Measurements from ENCODE around the gene RAB11FIP4. TPM values are rescaled to one million over a fixed set of nuclear protein-coding genes. Genes with fewer than 3 reads are reported as not detected.

Gene RAB11FIP4
- total RNA-seq, 1 donor from 2014 or later = 10.2 TPM

DNA sequence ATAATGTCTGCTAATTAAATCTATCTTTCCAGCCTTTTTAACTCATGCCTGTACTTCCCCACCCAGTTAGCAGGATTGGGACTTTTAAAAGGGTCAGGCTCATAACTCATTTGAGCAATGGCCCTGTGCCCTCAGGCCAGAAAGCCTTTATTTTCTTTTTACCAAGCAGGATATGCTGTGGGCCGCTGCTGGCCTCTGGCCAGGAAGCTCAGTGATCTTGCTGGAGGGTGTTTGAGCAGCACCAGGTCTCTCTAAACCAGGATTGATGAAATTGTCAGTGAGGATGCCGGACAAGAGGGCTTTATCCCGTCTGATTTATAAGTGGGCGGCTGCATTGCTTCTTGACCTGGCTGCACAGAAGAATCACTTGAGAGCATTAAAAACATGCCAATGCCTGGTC lies 187.8 kb downstream of the RAB11FIP4 start:
- no peak for DNase-seq (ENCODE audit: low spot score)
- no peaks in the 10 kb centered on the region for H3K4me1 ChIP-seq
- no peaks in the 10 kb centered on the region for H3K9me3 ChIP-seq (ENCODE audit: low read depth)
- H2AFZ ChIP-seq (replicated peaks) = no peak overlapping the region
- H3K4me2 ChIP-seq = no peak overlapping the region
- Mint-ChIP-seq H3K27ac (no peak overlapping the region), H3K9me3 (no peaks in the 10 kb centered on the region), H3K27me3 (ENCODE audit: insufficient read depth, low read depth) (peaks cover 2% of the 10 kb centered on the region), H3K4me1 (peaks cover 9% of the 10 kb centered on the region), H3K4me3 (no peak overlapping the region), H3K36me3 (peaks cover 2% of the 10 kb centered on the region)
- H3K36me3 ChIP-seq = no peaks in the 10 kb centered on the region
- no peak overlapping the region for H3K9ac ChIP-seq
- H3F3A ChIP-seq (ENCODE audit: low read depth) = no peaks in the 10 kb centered on the region
- H3K27ac ChIP-seq = no peak overlapping the region
- no peak for TF ChIP-seq EZH2phosphoT487 (IDR thresholded peaks at IDR 0.05)
- no peak for TF ChIP-seq EZH2 (IDR thresholded peaks at IDR 0.05)
- TF ChIP-seq, protein P1, sequence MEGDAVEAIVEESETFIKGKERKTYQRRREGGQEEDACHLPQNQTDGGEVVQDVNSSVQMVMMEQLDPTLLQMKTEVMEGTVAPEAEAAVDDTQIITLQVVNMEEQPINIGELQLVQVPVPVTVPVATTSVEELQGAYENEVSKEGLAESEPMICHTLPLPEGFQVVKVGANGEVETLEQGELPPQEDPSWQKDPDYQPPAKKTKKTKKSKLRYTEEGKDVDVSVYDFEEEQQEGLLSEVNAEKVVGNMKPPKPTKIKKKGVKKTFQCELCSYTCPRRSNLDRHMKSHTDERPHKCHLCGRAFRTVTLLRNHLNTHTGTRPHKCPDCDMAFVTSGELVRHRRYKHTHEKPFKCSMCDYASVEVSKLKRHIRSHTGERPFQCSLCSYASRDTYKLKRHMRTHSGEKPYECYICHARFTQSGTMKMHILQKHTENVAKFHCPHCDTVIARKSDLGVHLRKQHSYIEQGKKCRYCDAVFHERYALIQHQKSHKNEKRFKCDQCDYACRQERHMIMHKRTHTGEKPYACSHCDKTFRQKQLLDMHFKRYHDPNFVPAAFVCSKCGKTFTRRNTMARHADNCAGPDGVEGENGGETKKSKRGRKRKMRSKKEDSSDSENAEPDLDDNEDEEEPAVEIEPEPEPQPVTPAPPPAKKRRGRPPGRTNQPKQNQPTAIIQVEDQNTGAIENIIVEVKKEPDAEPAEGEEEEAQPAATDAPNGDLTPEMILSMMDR (IDR thresholded peaks at IDR 0.05) = no peak
- H4K20me1 ChIP-seq (ENCODE audit: low read depth) = no peaks in the 10 kb centered on the region
- H3K4me3 ChIP-seq = no peak overlapping the region
- H3K27me3 ChIP-seq = no peaks in the 10 kb centered on the region
- H3K79me2 ChIP-seq (ENCODE audit: low read depth) = no peaks in the 10 kb centered on the region

DNA sequence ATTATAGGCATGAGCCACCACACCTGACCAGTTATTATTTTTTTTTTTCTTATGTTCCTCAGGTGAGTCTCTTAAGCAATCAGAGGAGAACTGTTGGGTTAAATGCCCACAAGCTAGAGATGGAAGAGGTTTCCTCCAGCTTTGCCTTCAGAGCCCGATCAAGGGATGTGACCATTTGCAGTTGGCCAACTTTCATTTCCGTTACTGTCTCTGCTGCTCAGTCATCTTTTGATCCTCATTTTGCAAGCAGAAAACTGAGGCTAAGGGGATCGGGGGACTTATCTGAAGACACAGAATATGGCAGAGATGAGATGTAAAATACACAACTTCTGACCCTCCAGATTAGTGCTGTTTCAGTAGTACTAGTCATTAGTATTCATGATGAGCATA lies 188.8 kb downstream of the RAB11FIP4 start:
- no peaks in the 10 kb centered on the region for H3K4me1 ChIP-seq
- no peaks in the 10 kb centered on the region for H3F3A ChIP-seq (ENCODE audit: low read depth)
- H3K9me3 ChIP-seq (ENCODE audit: low read depth) = no peaks in the 10 kb centered on the region
- no peak overlapping the region for H3K27ac Mint-ChIP-seq
- H3K4me3 Mint-ChIP-seq = no peak overlapping the region
- H3K27ac ChIP-seq = no peak overlapping the region
- no peak for DNase-seq (ENCODE audit: low spot score)
- H3K9me3 Mint-ChIP-seq = no peaks in the 10 kb centered on the region
- no peak overlapping the region for H3K4me2 ChIP-seq
- H3K79me2 ChIP-seq (ENCODE audit: low read depth) = no peaks in the 10 kb centered on the region
- H3K36me3 ChIP-seq = no peaks in the 10 kb centered on the region
- no peak overlapping the region for H2AFZ ChIP-seq (replicated peaks)
- peaks cover 2% of the 10 kb centered on the region for H3K27me3 Mint-ChIP-seq (ENCODE audit: insufficient read depth, low read depth)
- H3K36me3 Mint-ChIP-seq = peaks cover 2% of the 10 kb centered on the region
- H3K4me3 ChIP-seq = no peak overlapping the region
- peaks cover 7% of the 10 kb centered on the region for H3K4me1 Mint-ChIP-seq
- H4K20me1 ChIP-seq (ENCODE audit: low read depth) = no peaks in the 10 kb centered on the region
- H3K9ac ChIP-seq = no peak overlapping the region
- TF ChIP-seq EZH2 (IDR thresholded peaks at IDR 0.05) (no peak), EZH2phosphoT487 (IDR thresholded peaks at IDR 0.05) (no peak)
- TF ChIP-seq, protein P1 (IDR thresholded peaks at IDR 0.05) = no peak
- no peaks in the 10 kb centered on the region for H3K27me3 ChIP-seq

DNA sequence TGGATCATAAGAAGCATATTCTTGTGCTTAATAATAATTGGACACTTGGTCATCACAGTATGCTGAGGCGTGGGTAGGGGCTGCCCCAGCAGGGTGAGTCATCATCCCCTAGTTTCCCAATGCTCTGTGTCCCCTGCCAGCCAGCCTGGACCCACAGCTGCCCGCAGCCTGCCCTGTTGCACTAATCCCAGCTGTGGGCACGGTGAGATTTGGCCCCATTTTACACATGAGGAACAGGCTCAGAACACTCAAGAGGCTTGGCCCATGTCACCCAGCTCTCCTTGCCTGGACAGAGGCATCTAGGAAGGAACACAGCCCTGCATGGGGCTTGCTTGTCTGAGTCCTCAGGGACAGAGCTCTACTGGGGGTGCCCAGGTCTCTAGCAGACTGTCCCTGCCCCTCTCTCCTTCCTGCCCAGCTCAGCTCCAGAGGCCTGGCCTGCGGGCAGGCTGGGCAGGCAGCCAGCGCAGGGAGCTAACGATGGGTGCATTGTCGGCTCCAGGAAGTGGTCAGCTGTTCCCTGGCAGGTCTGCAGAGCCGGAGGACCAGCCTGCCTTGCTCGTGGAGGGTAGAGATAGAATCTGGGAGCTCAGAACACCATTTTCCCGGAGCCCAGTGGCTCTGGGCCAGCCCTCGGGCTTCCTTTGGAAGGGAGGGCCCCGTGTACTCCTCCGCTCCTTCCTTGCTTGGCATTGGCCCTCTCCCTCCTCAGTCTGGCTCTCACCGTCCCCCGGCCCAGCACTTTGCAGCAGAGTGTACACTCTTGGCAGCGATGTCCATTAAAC lies 189.4 kb downstream of the RAB11FIP4 start:
- Histone ChIP-seq H3K27ac (no peak overlapping the region), H3F3A (ENCODE audit: low read depth) (no peaks in the 10 kb centered on the region), H3K4me1 (no peaks in the 10 kb centered on the region), H3K27me3 (no peaks in the 10 kb centered on the region), H3K4me2 (no peak overlapping the region), H3K4me3 (no peak overlapping the region), H2AFZ (replicated peaks) (no peak overlapping the region), H3K9me3 (ENCODE audit: low read depth) (no peaks in the 10 kb centered on the region), H3K79me2 (ENCODE audit: low read depth) (no peaks in the 10 kb centered on the region), H3K36me3 (no peaks in the 10 kb centered on the region), H3K9ac (no peak overlapping the region), H4K20me1 (ENCODE audit: low read depth) (no peaks in the 10 kb centered on the region)
- Mint-ChIP-seq H3K27ac (peak overlapping the region; percentile 91), H3K27me3 (ENCODE audit: insufficient read depth, low read depth) (peaks cover 2% of the 10 kb centered on the region), H3K9me3 (no peaks in the 10 kb centered on the region), H3K4me3 (no peak overlapping the region), H3K4me1 (peaks cover 7% of the 10 kb centered on the region), H3K36me3 (peaks cover 2% of the 10 kb centered on the region)
- DNase-seq (ENCODE audit: low spot score) = no peak
- no peak for TF ChIP-seq EZH2phosphoT487 (IDR thresholded peaks at IDR 0.05)
- TF ChIP-seq, protein P1 (IDR thresholded peaks at IDR 0.05) = no peak
- TF ChIP-seq EZH2 (IDR thresholded peaks at IDR 0.05) = no peak

Measured in neural progenitor cell (in vitro differentiated cells).